ENCODE results near the gene IGIP.

DNA sequence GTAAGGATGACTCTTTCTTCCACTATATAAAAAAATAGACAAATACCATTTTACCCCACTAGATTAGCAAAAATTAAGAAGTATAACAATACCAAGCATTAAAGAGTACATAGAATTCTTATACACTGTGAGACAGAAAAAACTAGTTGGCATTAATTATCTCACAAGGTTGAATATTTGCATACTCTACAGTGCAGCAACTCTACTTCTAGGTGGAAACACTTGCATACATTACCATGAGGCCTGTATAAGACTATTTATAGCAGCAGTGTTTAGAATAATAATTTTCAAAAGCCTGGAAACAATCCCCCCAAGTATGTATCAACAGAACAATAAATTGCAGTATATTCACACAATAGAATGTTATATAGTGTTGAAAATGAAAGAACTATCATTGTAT lies 30.8 kb upstream of the IGIP start:
- TF ChIP-seq, protein P1, sequence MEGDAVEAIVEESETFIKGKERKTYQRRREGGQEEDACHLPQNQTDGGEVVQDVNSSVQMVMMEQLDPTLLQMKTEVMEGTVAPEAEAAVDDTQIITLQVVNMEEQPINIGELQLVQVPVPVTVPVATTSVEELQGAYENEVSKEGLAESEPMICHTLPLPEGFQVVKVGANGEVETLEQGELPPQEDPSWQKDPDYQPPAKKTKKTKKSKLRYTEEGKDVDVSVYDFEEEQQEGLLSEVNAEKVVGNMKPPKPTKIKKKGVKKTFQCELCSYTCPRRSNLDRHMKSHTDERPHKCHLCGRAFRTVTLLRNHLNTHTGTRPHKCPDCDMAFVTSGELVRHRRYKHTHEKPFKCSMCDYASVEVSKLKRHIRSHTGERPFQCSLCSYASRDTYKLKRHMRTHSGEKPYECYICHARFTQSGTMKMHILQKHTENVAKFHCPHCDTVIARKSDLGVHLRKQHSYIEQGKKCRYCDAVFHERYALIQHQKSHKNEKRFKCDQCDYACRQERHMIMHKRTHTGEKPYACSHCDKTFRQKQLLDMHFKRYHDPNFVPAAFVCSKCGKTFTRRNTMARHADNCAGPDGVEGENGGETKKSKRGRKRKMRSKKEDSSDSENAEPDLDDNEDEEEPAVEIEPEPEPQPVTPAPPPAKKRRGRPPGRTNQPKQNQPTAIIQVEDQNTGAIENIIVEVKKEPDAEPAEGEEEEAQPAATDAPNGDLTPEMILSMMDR (IDR thresholded peaks at IDR 0.05): no peak
- no peak for TF ChIP-seq EZH2 (IDR thresholded peaks at IDR 0.05; ENCODE audit: borderline replicate concordance, insufficient read depth, low read depth, low read length, poor library complexity, severe bottlenecking)
